Smooth muscle cell (in vitro differentiated cells): ENCODE measurements around the gene PSMA7. TPM values are rescaled to one million over a fixed set of nuclear protein-coding genes. Genes with fewer than 3 reads are reported as not detected.

Experiments used
- DNase-seq: peaks from one replicate; lab custom pipeline; 2025; ENCODE audit not compliant: unreplicated experiment; lab: John Stamatoyannopoulos, UW
- H2AFZ ChIP-seq: fragments of 200-600 bp; sonication (generic); 2 replicates; pipeline ENCODE4 v1.6.0; 2016; ENCODE audit warnings: antibody characterized with exemption, low read depth, mild to moderate bottlenecking
- H3F3A ChIP-seq: fragments of 200-600 bp; sonication (generic); 2 replicates; pipeline ENCODE4 v1.6.0; 2017; ENCODE audit warnings: antibody characterized with exemption, low read depth
- H3K27ac ChIP-seq: fragments of 200-600 bp; sonication (generic); 2 replicates; pipeline ENCODE4 v1.5.1; 2016; ENCODE audit warnings: low read depth, mild to moderate bottlenecking
- H3K27me3 ChIP-seq: fragments of 200-600 bp; sonication (generic); 2 replicates; pipeline ENCODE4 v1.6.1; 2016; ENCODE audit warnings: low read depth, mild to moderate bottlenecking
- H3K36me3 ChIP-seq: fragments of 200-600 bp; sonication (generic); 2 replicates; pipeline ENCODE4 v1.5.1; 2016; ENCODE audit warnings: low read depth
- H3K4me1 ChIP-seq: fragments of 200-600 bp; sonication (generic); 2 replicates; pipeline ENCODE4 v1.5.1; 2016; ENCODE audit warnings: low read depth
- H3K4me2 ChIP-seq: fragments of 200-600 bp; sonication (generic); 2 replicates; pipeline ENCODE4 v1.6.0; 2016; ENCODE audit warnings: mild to moderate bottlenecking
- H3K4me3 ChIP-seq: fragments of 200-600 bp; sonication (generic); 2 replicates; pipeline ENCODE4 v1.5.1; 2016; ENCODE audit warnings: mild to moderate bottlenecking
- H3K79me2 ChIP-seq: fragments of 200-600 bp; sonication (generic); 2 replicates; pipeline ENCODE4 v1.6.0; 2016; ENCODE audit warnings: low read depth, mild to moderate bottlenecking
- H3K9ac ChIP-seq: fragments of 200-600 bp; sonication (generic); 2 replicates; pipeline ENCODE4 v1.6.0; 2016; ENCODE audit warnings: low read depth
- H3K9me3 ChIP-seq: fragments of 200-600 bp; sonication (generic); replicated peaks from 2 replicates; pipeline ENCODE4 v1.5.1; 2016; ENCODE audit warnings: low read depth
- H4K20me1 ChIP-seq: fragments of 200-600 bp; sonication (generic); 2 replicates; pipeline ENCODE4 v1.6.0; 2016; ENCODE audit warnings: low read depth
- CTCF ChIP-seq: fragments of 200-600 bp; sonication (generic); IDR thresholded peaks from 2 replicates; pipeline ENCODE4 v1.5.1; 2017; ENCODE audit warnings: borderline replicate concordance, mild to moderate bottlenecking, antibody characterized with exemption; ENCODE audit not compliant: insufficient read depth, poor library complexity, severe bottlenecking
- WGBS: methylation state at CpG from one replicate; pipeline ENCODE4 v1.1.7; 2016; ENCODE audit warnings: low lambda C conversion rate; 5-methylcytosine and 5-hydroxymethylcytosine counted together
- polyA plus RNA-seq: library from polyadenylated mRNA; unstranded; fragments of >200 nt; fragmentation: Nextera tagmentation; extraction: Ambion mirVana; gene quantifications from 2 replicates; pipeline ENCODE4 v1.2.1, GENCODE V29; 2016
- total RNA-seq: library from RNA; depleted of rRNA; stranded (reverse); fragments of >200 nt; gene quantifications from 2 replicates; pipeline ENCODE4 v1.2.3, GENCODE V29; 2014

PSMA7 gene
- total and polyA plus RNA-seq, 2 experiments from 2014 or later = 297 to 473 TPM

DNA sequence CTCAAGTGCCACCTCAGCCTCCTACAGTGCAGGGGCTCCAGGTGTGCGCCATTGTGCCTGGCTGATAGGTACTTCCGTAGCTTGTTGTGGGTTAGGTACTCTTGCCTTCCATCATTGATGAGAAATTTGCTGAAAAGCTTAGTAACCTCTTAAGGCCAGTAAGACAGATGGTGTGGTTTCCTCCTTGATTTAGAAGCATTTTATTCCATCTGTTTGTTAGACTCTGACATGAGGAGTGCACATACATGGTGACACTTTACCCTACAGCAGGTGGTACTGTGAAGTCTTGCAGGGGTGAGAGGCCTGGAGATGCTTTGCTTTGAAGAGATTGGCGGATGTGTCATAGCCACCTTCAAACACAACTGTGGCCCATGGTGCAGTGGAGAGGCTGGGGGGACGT is 24.9 kb upstream of the PSMA7 start:
- no peaks in the 10 kb centered on the region for H3K4me1 ChIP-seq
- no peak for TF ChIP-seq CTCF
- no peak overlapping the region for H3K27ac ChIP-seq
- H3K79me2 ChIP-seq = no peaks in the 10 kb centered on the region
- H3K4me2 ChIP-seq = no peak overlapping the region
- no peaks in the 10 kb centered on the region for H3F3A ChIP-seq
- no peaks in the 10 kb centered on the region for H4K20me1 ChIP-seq
- no peak overlapping the region for H3K4me3 ChIP-seq
- 95% methylated on average over 4 of the region's 4 CpGs for WGBS
- H3K9me3 ChIP-seq = no peaks in the 10 kb centered on the region
- no peak overlapping the region for H2AFZ ChIP-seq
- H3K27me3 ChIP-seq = no peaks in the 10 kb centered on the region
- no peak for DNase-seq
- H3K9ac ChIP-seq = no peak overlapping the region
- H3K36me3 ChIP-seq = no peaks in the 10 kb centered on the region

- Histone ChIP-seq H3K4me1 (no peaks in the 10 kb centered on the region), H3K4me2 (no peak overlapping the region), H3K9me3 (no peaks in the 10 kb centered on the region), H2AFZ (no peak overlapping the region), H3F3A (no peaks in the 10 kb centered on the region), H3K4me3 (no peak overlapping the region), H3K27me3 (no peaks in the 10 kb centered on the region), H3K79me2 (no peaks in the 10 kb centered on the region), H4K20me1 (no peaks in the 10 kb centered on the region), H3K36me3 (no peaks in the 10 kb centered on the region), H3K27ac (no peak overlapping the region), H3K9ac (no peak overlapping the region)
- DNase-seq = no peak
- 95% methylated on average over 6 of the region's 6 CpGs for WGBS
- TF ChIP-seq CTCF = no peak
These were observed 24.3 kb upstream of the PSMA7 start for GRCh38 chr20:62167474-62167873.

DNA sequence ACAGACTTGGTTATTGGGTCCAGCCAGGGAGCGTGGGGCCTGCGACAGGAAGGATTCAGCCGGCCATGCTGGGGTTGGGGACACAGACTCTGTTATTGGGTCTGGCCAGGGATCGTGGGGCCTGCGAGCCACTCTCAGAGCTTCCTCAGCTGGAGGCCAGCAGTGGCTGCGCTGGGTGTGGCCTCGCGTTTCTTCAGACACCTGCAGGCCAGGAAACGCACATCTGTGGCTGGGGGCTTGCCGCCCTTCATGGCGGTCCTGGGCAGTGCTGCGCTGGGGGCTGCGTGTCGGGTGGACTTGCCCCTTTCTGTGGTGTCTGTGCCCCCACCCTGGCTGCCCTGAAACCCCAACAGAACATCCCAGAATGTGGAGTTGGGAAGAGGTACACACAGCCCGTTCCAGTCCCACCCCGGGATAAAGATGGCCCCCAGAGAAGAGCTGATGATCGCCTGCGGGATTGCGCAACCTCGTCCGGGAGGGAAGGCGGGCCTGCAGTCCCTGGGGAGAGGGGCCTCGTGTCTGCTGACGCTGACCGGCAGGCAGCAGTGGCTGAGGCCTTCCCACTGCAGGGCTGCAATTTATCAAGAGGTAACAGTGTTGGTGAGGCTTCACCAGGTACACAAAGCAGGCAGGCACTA is 22.7 kb upstream of the PSMA7 start:
- no peaks in the 10 kb centered on the region for H3K9me3 ChIP-seq
- no peak overlapping the region for H3K9ac ChIP-seq
- H3F3A ChIP-seq = no peaks in the 10 kb centered on the region
- no peaks in the 10 kb centered on the region for H3K27me3 ChIP-seq
- no peaks in the 10 kb centered on the region for H3K79me2 ChIP-seq
- no peaks in the 10 kb centered on the region for H3K4me1 ChIP-seq
- no peak overlapping the region for H3K4me3 ChIP-seq
- H3K4me2 ChIP-seq = no peak overlapping the region
- no peak overlapping the region for H2AFZ ChIP-seq
- no peaks in the 10 kb centered on the region for H3K36me3 ChIP-seq
- TF ChIP-seq CTCF = no peak
- H3K27ac ChIP-seq = no peak overlapping the region
- DNase-seq = no peak
- H4K20me1 ChIP-seq = peaks cover 3% of the 10 kb centered on the region
- 92% methylated on average over 25 of the region's 25 CpGs for WGBS

DNA sequence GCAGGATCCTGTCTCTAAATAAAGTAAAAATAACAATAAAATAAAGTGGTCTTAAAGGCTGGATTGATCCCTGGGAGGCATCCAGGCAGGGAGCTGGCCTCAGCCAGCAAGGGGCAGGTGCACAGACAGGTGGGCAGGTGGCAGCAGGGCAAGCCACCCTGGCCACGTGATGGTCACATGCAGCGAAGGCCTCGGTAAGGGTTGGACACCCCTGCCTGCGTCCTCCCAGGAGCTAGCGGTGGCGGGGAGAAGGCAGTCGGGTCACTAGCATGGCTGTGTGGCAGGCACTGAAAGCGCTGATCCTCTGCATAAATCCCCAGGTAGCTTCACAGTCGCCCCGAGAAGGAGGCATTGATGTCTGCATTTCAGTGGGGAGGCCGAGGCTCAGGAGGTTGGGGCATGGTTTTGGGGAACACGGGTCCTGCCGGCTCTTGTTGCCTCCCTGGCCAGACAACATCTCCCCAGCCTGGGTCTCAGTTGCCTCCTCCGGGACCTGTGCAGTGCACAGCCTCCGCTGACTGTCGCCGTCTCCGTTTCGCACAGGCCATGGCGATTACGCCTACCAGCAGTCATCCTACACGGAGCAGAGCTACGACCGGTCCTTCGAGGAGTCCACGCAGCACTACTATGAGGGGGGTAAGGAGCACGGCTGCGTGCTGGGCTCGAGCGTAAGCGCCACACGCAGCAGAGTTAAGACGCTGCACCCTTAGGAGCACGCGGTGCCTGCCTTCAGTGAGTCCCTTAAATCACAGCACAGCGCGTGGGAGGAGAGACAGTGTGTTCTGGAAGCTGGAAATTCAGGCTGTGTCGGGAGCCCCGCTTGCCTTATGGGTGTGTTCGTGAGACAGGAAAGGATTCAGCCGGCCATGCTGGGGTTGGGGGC is 21.9 kb upstream of the PSMA7 start:
- no peak overlapping the region for H2AFZ ChIP-seq
- no peak overlapping the region for H3K27ac ChIP-seq
- no peak for DNase-seq
- no peak overlapping the region for H3K4me2 ChIP-seq
- peaks cover 10% of the 10 kb centered on the region for H4K20me1 ChIP-seq
- H3K4me3 ChIP-seq = no peak overlapping the region
- H3K27me3 ChIP-seq = no peaks in the 10 kb centered on the region
- no peaks in the 10 kb centered on the region for H3K36me3 ChIP-seq
- 97% methylated on average over 41 of the region's 41 CpGs for WGBS
- no peak overlapping the region for H3K9ac ChIP-seq
- H3K4me1 ChIP-seq = no peaks in the 10 kb centered on the region
- H3K79me2 ChIP-seq = no peaks in the 10 kb centered on the region
- no peak for TF ChIP-seq CTCF
- no peaks in the 10 kb centered on the region for H3F3A ChIP-seq
- H3K9me3 ChIP-seq = no peaks in the 10 kb centered on the region
